GM19035 (cell line): Measurements from ENCODE around the gene ACADS.
"Not testable (repeated sequence)": the region's sequence is repeated elsewhere in the genome, so short reads cannot be mapped to it uniquely, and the experiment has no call there.

Source experiments
- ATAC-seq: cut with Tn5 transposase; IDR thresholded peaks from one replicate; pipeline ENCODE4 v1.9.1; 2021; ENCODE audit not compliant: unreplicated experiment

The ACADS gene

GRCh38 chr12:120725151-120725658 lies 421 bp upstream of the ACADS start:
- peak; percentile 15 for ATAC-seq

- no peak for ATAC-seq
These were observed 826 bp downstream of the ACADS start for GRCh38 chr12:120726510-120726793.

- ATAC-seq = no peak
These were observed 1.3 kb downstream of the ACADS start for GRCh38 chr12:120726961-120727360.

GRCh38 chr12:120732198-120732597 lies 6.6 kb downstream of the ACADS start:
- not testable (repeated sequence) for ATAC-seq

- ATAC-seq = no peak
These were observed 7.9 kb downstream of the ACADS start for GRCh38 chr12:120733574-120733973.

GRCh38 chr12:120734210-120734609 lies 8.6 kb downstream of the ACADS start:
- ATAC-seq = no peak

GRCh38 chr12:120735181-120735580 lies 9.6 kb downstream of the ACADS start:
- ATAC-seq = no peak

- no peak for ATAC-seq
These were observed 11.0 kb downstream of the ACADS start for GRCh38 chr12:120736404-120737331.

GRCh38 chr12:120737557-120738251 lies 12.1 kb downstream of the ACADS start:
- no peak for ATAC-seq

- no peak for ATAC-seq
These were observed 12.8 kb downstream of the ACADS start for GRCh38 chr12:120738252-120739030.

- no peak for ATAC-seq
These were observed 13.6 kb downstream of the ACADS start for GRCh38 chr12:120739031-120739762.

- ATAC-seq = no peak
These were observed 14.4 kb downstream of the ACADS start for GRCh38 chr12:120739821-120740613.

- ATAC-seq = no peak
These were observed 15.2 kb downstream of the ACADS start for GRCh38 chr12:120740871-120741270.

- no peak for ATAC-seq
These were observed 16.1 kb downstream of the ACADS start for GRCh38 chr12:120741476-120742421.

- ATAC-seq = no peak
These were observed 19.4 kb downstream of the ACADS start for GRCh38 chr12:120744922-120745493.

GRCh38 chr12:120748242-120748641 lies 22.6 kb downstream of the ACADS start:
- no peak for ATAC-seq

GRCh38 chr12:120749256-120749655 lies 23.6 kb downstream of the ACADS start:
- ATAC-seq = no peak

GRCh38 chr12:120750806-120751205 lies 25.2 kb downstream of the ACADS start:
- ATAC-seq = no peak
